Coronary artery (tissue), 2 donors: Measurements from ENCODE around the gene PMF1.

Experiments
- DNase-seq: peaks from one replicate; pipeline ENCODE4 v3.0.0-alpha.2; 2017; ENCODE audit warnings: low spot score
- H3K27ac ChIP-seq, 2 donors: fragments of 200-600 bp; sonication (generic); one replicate each; pipeline ENCODE4 v1.5.1; 2016 to 2019
- H3K4me3 ChIP-seq: fragments of 200-600 bp; sonication (generic); 2 replicates; pipeline ENCODE4 v1.5.1; 2016; ENCODE audit warnings: mild to moderate bottlenecking, moderate library complexity
- TF ChIP-seq, protein P1 (sequence below): fragments of 200-600 bp; sonication (generic); IDR thresholded peaks from one replicate; pipeline ENCODE4 v1.5.1; 2019; ENCODE audit warnings: antibody characterized with exemption

Gene PMF1, protein sequence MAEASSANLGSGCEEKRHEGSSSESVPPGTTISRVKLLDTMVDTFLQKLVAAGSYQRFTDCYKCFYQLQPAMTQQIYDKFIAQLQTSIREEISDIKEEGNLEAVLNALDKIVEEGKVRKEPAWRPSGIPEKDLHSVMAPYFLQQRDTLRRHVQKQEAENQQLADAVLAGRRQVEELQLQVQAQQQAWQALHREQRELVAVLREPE

DNA sequence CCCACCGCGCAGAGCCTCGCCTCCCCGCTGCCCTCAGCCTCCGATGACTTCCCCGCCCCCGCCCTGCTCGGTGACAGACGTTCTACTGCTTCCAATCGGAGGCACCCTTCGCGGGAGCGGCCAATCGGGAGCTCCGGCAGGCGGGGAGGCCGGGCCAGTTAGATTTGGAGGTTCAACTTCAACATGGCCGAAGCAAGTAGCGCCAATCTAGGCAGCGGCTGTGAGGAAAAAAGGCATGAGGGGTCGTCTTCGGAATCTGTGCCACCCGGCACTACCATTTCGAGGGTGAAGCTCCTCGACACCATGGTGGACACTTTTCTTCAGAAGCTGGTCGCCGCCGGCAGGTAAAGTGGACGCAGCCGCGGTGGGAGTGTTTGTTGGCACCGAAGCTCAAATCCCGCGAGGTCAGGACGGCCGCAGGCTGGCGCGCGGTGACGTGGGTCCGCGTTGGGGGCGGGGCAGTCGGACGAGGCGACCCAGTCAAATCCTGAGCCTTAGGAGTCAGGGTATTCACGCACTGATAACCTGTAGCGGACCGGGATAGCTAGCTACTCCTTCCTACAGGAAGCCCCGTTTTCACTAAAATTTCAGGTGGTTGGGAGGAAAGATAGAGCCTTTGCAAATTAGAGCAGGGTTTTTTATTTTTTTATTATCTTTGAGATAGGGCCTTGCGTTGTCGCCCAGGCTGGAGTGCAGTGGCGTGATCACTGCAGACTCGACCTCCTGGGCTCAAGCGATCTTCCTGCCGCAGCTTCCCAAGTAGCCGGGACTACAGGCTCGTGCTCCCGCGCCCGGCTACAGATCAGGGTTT, at the start of gene PMF1:
Gene PMF1, plus strand, starts transcription at position 175 of the 811 bp plus-strand sequence. Its CDS starts 9 bp downstream, at position 184.
- H3K27ac ChIP-seq: peak within 1 kb of the TSS; percentile 98 to 99
- peak within 1 kb of the TSS; percentile 90 for H3K4me3 ChIP-seq
- TF ChIP-seq, protein P1, sequence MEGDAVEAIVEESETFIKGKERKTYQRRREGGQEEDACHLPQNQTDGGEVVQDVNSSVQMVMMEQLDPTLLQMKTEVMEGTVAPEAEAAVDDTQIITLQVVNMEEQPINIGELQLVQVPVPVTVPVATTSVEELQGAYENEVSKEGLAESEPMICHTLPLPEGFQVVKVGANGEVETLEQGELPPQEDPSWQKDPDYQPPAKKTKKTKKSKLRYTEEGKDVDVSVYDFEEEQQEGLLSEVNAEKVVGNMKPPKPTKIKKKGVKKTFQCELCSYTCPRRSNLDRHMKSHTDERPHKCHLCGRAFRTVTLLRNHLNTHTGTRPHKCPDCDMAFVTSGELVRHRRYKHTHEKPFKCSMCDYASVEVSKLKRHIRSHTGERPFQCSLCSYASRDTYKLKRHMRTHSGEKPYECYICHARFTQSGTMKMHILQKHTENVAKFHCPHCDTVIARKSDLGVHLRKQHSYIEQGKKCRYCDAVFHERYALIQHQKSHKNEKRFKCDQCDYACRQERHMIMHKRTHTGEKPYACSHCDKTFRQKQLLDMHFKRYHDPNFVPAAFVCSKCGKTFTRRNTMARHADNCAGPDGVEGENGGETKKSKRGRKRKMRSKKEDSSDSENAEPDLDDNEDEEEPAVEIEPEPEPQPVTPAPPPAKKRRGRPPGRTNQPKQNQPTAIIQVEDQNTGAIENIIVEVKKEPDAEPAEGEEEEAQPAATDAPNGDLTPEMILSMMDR: no peak
- peak; percentile 98 for DNase-seq

DNA sequence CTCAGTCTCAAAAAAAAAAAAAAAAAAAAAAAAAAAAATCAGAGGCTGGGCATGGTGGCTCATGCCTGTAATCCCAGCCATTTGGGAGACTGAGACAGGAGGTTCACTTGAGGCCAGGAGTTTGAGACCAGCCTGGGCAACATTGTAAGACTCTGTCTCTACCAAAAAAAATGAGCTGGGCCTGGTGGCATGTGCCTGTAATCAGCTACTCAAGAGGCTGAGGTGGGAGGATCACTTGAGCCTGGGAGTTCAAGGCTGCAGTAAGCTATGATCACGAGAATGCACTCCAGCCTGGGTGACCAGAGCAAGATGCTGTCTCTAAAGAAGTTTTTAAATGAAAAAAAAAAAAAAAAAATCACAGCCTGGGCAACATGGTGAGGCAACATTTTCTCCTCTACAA, 49.1 kb upstream of the PMF1 start:
- no peak overlapping the region for H3K27ac ChIP-seq
- H3K4me3 ChIP-seq: no peak overlapping the region
- no peak for DNase-seq
- TF ChIP-seq, protein P1: no peak

DNA sequence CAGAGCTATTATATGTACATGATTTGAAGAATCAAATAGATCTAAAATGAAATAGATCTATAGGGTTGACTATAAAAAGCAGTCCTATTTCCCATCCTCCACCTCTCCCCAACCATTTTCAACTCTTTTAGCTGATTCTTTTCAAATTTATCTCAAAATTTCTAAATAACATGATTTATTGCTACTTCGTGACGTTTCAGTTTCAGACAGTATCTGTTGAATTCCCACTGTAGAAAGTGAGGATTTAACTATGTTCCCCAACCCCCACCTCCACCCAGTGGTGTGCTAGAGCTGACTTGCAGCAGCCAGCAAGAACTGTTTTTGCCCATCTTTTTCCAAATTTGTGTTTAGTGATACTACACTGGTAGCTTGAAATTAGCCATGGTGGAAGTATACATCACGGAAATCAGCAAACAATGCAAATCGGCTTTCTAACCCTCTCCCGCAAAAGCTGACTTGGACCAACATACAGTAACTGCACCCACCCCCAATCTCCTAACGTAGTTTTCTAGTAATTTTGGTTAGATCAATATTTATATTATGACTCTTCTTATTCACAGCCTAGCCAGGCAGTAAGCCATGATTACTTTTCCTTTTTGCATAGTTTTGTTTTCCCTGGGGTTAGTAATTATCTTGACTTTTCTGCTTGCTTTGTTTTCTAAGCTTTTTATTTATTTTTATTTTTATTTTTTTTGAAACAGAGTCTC, 48.5 kb upstream of the PMF1 start:
- TF ChIP-seq, protein P1: no peak
- no peak for DNase-seq
- Histone ChIP-seq H3K4me3 (no peak overlapping the region), H3K27ac (no peak overlapping the region)

DNA sequence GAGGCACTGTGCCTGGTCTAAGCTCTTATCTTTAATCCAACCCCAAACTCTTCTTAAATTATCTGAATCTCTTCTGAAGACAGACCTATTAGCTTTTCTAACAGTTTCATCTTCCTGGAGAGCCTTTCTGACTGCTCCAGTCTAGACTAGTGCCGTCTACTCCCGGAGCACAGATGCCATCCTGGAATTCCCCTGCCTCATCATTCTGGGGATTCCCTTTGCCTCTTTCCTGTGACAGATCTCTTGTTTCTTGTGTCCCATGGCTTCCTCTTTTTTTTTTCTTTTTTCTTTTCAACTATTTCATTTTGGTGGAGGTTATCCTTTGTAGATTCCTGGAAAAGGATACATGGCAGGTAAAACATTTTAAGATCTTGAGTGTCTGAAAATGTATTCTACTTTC, 47.7 kb upstream of the PMF1 start:
- DNase-seq: no peak
- Histone ChIP-seq H3K4me3 (no peak overlapping the region), H3K27ac (no peak overlapping the region)
- TF ChIP-seq, protein P1: no peak

DNA sequence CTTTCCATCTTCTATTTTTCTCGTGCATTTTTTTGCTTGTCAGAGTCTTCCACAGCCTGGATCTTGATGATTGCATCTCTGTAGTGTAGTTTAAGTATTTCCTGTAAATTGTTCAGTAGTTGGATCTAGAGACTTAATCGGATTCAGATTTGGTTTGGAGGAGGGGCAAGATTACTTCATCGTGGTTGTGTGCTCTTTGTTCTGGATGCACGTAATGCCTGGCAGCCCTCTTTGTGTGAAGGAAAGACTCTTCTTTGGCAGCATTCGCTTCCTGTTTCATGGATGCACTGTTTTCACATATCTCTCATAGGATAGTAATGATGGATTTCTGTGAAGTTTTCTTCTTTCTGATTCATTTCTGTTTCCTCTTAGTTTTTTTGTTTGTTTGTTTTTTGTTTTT, 45.3 kb upstream of the PMF1 start:
- Histone ChIP-seq H3K27ac (no peak overlapping the region), H3K4me3 (no peak overlapping the region)
- TF ChIP-seq, protein P1: no peak
- DNase-seq: no peak

DNA sequence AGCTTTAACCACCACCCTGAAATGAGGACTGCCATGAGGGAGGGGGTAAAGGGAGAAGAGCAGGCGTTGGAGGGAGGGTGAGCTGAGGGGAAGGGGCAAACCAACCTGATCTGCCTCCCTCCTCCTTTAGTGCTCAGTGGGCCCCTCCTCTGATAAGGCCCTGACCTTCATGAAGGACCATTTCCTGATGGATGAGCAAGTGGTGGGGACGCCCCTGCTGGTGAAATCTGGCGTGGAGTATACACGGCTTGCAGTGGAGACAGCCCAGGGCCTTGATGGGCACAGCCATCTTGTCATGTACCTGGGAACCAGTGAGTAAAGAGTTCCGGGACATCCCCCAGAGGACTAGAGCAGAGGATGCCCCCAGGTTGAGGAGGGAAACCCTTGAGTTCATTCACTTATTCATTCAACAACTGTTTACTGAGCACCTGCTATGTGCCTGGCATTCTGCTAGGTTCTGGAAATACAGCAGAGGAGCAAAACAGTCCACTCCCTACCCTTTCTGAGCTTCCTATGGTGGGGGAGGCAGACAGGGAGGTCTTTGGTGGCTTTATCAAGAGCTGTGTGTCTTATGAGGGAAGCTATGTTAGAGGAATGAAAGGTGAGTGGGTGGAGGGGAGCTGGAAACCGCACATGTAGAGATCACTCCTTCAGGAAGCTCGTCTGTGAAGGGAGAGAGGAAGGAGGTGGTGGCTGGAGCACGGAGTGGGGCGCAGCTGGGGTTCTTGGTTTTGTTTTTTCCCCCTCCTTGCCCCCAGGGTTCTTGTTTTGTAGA, 39.9 kb upstream of the PMF1 start:
- TF ChIP-seq, protein P1: no peak
- DNase-seq: no peak
- no peak overlapping the region for H3K27ac ChIP-seq
- H3K4me3 ChIP-seq: no peak overlapping the region
